CD1c-positive myeloid dendritic cell (primary cell): ENCODE data around the gene SLC12A7.

Source experiments
- DNase-seq: peaks from one replicate; pipeline ENCODE4 v3.0.0-alpha.2; 2016; ENCODE audit errors: extremely low spot score

The SLC12A7 gene

GRCh38 chr5:1125030-1125357, 13.1 kb upstream of the SLC12A7 start:
- DNase-seq, result no peak

DNA sequence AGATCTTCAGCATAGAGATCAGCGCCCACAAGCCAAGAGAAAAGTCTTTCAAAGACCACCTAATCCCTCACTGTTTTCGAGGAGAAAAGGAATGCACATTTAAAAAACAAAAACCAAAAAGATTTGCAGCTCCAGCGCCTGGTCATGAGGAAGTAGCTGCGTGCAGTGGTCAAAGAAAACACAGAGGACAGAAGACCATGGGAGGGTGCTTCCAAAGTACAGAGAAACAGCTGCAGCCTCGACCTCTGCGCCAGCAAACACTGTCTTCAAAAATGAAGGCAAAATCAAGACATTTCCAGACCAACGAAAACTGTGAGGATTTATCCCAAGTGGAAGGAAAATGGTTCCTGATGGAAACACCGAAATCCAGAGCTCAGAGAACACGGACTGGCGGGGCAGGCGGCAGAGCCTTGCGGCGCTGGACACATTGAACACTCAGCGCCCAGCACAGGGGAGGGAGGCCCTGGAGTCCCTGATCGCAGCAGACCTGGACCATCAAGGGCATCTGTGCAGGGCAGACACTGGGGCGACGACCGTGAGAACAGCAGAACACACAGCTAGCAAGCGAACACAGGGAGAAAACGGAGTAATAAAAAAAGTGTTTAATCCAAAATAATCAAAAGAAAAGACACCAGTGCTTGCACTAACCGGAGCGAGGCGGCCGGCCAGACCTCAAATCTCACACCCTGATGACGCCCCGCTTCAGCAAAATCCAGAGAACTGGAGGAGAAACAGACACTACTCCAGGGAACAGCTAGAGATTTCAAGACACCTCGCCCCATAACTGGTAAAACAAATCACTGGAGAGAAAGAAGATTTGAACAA, 12.6 kb upstream of the SLC12A7 start:
- no peak for DNase-seq

DNA sequence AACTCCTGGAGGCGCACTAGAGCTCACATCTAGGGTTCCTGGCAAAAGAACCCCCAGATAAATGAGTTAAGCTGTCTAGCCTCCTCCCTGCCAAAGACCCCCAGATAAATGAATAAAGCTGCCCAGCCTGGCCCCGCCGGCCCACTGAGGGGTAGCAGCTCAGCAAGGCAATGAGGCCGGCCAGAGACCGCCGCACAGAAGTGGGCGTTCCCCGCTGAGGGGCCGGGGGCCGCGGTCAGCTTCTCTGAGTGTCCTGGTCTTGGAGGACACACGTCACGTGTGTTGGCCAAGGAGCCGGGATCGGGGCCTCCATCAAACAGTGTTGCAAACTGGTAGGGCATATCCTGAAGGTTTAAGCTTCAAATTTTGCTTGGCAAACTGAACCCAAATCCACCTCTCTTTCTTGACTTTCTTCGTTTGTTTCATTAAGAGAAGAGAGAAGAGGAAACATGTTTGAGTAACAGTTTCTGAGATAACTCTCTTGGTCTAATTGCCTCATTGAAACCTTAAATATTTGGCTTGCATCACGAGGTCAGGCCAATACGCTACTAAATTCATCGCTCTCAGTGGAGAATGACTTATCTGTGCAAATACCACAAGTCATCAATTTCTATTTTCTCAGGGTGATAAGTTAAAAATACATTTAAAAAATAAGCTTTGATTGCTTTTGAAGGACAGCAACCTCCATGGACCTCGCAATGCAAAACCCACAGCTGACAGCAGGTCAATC, 11.7 kb upstream of the SLC12A7 start:
- no peak for DNase-seq

GRCh38 chr5:1122511-1123294, 10.8 kb upstream of the SLC12A7 start:
- no peak for DNase-seq

- no peak for DNase-seq
These were observed 10.0 kb upstream of the SLC12A7 start for GRCh38 chr5:1121891-1122290.

DNA sequence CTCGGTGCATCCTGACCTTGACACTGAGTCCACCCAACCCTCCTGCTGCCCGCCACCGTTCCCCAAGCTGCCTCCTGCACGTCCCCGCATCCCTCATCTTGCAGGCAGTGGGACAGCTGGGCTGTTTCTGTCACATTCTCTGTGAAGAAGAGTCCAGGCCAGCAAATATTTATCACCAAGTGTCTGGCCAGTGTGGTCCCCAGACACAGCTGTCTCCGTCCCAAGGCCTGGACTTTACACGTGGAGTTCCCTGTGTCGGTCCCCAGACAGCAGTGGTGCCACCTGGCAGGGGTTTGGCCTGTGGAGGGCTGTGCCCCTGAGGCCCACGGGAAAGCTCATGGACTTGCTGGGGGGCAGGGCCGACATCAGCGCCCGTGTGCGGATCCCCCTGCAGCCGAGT, 9.2 kb upstream of the SLC12A7 start:
- DNase-seq, result no peak

- no peak for DNase-seq
These were observed 8.6 kb upstream of the SLC12A7 start for GRCh38 chr5:1120236-1120999.

DNA sequence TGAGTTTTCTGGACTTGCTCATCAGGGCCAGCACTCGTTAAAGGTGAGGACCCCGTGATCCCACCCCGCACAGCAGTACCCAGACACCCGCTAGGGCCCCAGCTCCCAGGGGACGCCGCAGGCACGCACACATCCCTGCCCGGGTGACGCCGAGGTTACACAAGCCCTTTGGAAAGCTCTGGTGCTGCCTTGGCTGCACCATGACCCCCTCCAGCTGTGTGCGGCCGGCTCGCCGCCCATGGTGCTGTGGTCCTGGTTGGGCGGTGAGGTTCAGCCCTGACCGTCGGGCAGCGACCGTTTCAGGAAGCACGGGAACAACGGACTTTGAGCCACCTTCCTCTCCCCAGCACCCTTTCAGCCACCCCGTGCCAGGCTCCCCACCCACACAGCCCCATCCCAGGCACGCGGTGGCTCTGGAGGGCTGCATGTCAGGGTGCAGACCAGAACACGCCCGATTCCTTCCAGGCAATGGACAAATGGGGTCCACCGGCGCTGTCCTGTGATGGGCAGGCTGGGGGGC, 7.5 kb upstream of the SLC12A7 start:
- DNase-seq, result no peak

DNA sequence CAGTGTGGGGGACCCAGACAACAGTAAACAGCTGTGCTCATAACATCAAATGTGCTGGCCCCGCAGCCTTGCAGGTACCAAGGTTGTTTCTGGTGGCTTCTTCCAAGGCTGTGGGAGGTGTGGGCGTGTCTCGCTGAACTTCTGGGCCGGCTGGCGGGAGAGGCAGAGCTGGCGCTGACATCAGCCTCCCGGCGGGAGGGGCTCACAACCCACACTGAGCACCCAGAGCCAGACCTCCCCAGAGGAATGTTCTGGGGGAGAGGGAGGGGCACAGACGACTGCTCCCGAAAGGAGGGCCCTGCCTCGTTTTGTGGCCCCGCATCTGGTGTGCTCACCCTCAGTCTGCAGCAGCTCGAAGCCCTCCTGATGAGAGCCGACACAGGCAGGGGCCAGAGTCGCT, 6.9 kb upstream of the SLC12A7 start:
- no peak for DNase-seq

DNA sequence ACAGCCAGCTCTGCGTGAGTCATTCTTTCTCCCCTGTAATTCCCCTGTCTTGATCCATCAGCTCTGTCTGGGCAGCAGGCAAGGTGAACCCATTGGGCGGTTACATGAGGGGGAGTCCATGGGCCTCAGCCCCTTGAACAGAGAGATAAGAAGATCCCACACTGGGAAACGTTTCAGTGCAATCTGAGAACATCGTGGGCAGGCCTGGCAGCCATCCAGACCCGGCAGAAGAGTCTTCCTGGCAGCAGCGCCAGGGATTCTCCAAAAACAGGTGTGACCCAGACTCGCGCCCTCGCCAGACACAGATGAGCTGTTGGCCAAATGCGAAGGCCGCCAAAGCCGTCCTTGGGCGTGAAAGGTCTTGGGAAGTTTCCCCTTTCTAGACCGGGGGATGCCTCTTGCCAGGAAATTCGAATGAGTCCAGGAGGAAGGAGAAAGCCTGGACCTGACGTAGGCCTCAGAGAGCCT, 6.4 kb upstream of the SLC12A7 start:
- no peak for DNase-seq

GRCh38 chr5:1116977-1117376, 5.1 kb upstream of the SLC12A7 start:
- no peak for DNase-seq

GRCh38 chr5:1116109-1116740, 4.4 kb upstream of the SLC12A7 start:
- no peak for DNase-seq

DNA sequence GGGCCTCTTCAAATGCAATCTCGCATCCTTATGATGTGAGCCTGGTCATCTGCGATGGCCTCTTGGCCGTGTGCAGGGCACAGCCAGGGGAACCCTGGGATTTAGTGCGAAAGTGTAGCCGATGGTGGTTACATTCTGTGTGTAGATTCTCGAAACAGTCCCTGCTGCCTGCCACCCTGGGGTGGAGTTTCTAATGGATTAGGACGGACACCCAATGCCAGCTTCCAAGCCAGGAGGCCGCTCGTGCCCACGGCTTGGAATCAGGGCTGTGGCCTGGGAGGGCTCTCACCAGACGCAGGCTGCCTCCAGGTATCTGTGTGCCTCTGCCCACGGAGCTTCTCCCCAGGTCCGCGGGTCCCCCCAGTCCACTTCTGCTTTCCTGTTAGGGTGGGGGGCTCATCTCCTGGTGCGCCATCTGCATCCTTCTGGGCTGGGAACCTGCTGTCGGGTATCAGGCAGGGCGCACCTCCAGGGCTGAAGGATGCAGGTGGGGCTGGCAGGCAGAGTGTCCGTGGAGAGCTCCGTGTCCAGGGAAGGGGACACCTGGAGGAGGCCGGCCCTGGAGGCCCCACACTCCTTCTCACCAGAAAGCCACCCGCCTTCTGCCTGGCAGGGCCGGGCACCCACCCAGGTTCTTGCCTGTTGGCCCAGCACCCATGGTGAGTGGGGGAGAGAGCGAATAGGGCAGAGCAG, 3.4 kb upstream of the SLC12A7 start:
- no peak for DNase-seq

GRCh38 chr5:1113805-1114586, 2.1 kb upstream of the SLC12A7 start:
- DNase-seq, result no peak

GRCh38 chr5:1113332-1113690, 1.4 kb upstream of the SLC12A7 start:
- no peak for DNase-seq

GRCh38 chr5:1112596-1113331, 901 bp upstream of the SLC12A7 start:
- DNase-seq, result peak; percentile 45

- peak; percentile 66 for DNase-seq
These were observed 579 bp downstream of the SLC12A7 start for GRCh38 chr5:1111241-1111726.

GRCh38 chr5:1110307-1111240, 1.3 kb downstream of the SLC12A7 start:
- peak; percentile 58 for DNase-seq
